Fibroblast of mammary gland (primary cell): ENCODE results near the gene SRGAP1.

Source experiments
- DNase-seq: peaks from one replicate; pipeline ENCODE4 v3.0.0-alpha.2; 2010; ENCODE audit warnings: low read depth
- H3K4me3 ChIP-seq: 2 replicates; pipeline ENCODE4 v1.5.1; 2011; ENCODE audit warnings: low read depth, mild to moderate bottlenecking, low read length, moderate library complexity; ENCODE audit not compliant: control insufficient read depth
- CTCF ChIP-seq: conservative IDR thresholded peaks from 2 replicates; pipeline ENCODE4 v1.5.1; 2011; ENCODE audit warnings: low read depth, low read length, inconsistent platforms; ENCODE audit not compliant: control insufficient read depth, insufficient read depth

SRGAP1 gene

GRCh38 chr12:63898764-63899337, 54.4 kb downstream of the SRGAP1 start:
- DNase-seq: no peak
- H3K4me3 ChIP-seq: no peak overlapping the region
- no peak for TF ChIP-seq CTCF

- TF ChIP-seq CTCF: no peak
- no peak for DNase-seq
- no peak overlapping the region for H3K4me3 ChIP-seq
These were observed 54.9 kb downstream of the SRGAP1 start for GRCh38 chr12:63899396-63899795.

GRCh38 chr12:63900922-63901793, 56.7 kb downstream of the SRGAP1 start:
- TF ChIP-seq CTCF: no peak
- no peak for DNase-seq
- no peak overlapping the region for H3K4me3 ChIP-seq

GRCh38 chr12:63904653-63905052, 60.2 kb downstream of the SRGAP1 start:
- H3K4me3 ChIP-seq: no peak overlapping the region
- TF ChIP-seq CTCF: no peak
- no peak for DNase-seq

- no peak for TF ChIP-seq CTCF
- no peak for DNase-seq
These were observed 61.0 kb downstream of the SRGAP1 start for GRCh38 chr12:63905544-63905943.

GRCh38 chr12:63906876-63907275, 62.4 kb downstream of the SRGAP1 start:
- no peak for DNase-seq
- no peak for TF ChIP-seq CTCF
- no peak overlapping the region for H3K4me3 ChIP-seq

More at GRCh38 chr12:63905544-63905943, 61.0 kb downstream of the SRGAP1 start:
- H3K4me3 ChIP-seq: no peak overlapping the region
